ENCODE results near the gene TMPRSS6.
"Not testable (repeated sequence)": the region's sequence is repeated elsewhere in the genome, so short reads cannot be mapped to it uniquely, and the experiment has no call there.

The TMPRSS6 gene

GRCh38 chr22:37088750-37089408, 20.6 kb downstream of the TMPRSS6 start:
- no peak for DNase-seq

- DNase-seq, result no peak
Measured at GRCh38 chr22:37088108-37088605, 21.4 kb downstream of the TMPRSS6 start.

DNA sequence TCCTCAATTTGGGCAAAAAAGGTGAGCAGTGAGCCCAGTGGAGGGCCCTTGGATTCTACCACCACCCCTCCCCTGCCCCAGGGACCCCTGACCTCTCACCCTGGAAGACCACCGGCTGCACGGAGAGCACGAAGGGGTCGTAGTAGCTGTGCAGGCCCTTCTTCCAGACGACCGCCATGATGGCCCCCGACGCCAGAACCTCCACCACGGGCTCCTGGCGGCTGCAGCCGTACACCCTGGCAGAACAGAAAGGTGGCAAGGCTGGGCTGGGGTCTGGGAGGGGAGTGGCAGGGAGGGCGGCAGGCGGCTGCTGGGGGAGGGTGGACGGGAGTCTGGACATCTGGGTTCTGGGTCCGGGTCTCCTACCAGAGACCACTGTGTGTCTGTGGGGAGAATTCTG, 23.3 kb downstream of the TMPRSS6 start:
- DNase-seq, result no peak

- no peak for DNase-seq
Measured at GRCh38 chr22:37084385-37084784, 25.1 kb downstream of the TMPRSS6 start.

DNA sequence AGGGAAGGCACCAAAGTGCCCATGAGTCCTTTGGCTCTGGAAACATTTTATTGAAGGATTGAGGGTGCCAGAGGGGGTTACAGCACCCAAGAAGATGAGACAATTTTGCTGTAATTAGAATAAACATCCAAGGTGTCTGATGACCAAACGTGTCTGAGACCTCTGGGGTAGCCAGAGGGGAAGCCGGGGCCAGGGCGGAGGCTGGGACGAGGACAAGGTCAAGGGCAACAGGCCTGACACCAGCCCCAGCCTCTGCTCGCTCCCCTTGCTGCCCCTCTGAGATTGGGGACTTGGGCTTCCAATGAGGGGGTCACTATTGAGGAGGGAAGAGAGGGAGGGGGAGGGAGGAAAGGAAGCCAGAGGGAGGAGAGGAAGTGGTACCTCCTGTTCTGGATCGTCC, 25.6 kb downstream of the TMPRSS6 start:
- DNase-seq, result no peak

DNA sequence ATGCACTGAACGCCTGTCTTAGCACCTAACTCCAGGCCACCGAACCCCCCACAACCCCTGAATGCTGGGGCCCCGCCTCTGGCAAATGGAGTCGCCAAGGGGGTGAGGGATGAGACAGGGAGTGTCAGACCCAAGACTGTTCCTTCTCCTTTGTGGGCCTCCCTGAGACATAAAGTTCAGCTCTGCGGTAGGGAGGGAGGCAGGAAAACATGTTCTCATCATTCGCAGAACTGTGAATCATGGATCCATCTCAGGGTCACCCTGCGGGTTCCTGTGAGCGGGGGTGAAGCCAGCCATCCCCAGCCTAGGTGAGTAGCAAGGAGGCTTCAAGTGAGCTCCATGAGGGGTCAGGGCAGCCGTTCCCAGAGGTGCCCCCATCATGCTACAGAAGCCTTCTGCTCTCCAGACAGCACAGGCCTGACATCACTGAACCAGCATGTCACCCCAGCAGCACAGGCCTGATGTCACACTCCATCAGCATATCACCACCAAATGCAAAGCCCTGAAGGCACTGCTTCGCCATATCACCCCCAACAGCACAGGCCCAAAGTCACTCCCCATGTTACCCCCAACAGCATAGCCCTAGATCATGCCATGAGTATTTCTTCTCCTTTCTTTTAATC, 27.2 kb downstream of the TMPRSS6 start:
- DNase-seq, result no peak

GRCh38 chr22:37080838-37081237, 28.7 kb downstream of the TMPRSS6 start:
- no peak for DNase-seq

- DNase-seq, result no peak
Measured at GRCh38 chr22:37080438-37080837, 29.1 kb downstream of the TMPRSS6 start.

GRCh38 chr22:37079668-37080171, 29.8 kb downstream of the TMPRSS6 start:
- DNase-seq, result no peak

- DNase-seq, result no peak
Measured at GRCh38 chr22:37079158-37079557, 30.4 kb downstream of the TMPRSS6 start.

DNA sequence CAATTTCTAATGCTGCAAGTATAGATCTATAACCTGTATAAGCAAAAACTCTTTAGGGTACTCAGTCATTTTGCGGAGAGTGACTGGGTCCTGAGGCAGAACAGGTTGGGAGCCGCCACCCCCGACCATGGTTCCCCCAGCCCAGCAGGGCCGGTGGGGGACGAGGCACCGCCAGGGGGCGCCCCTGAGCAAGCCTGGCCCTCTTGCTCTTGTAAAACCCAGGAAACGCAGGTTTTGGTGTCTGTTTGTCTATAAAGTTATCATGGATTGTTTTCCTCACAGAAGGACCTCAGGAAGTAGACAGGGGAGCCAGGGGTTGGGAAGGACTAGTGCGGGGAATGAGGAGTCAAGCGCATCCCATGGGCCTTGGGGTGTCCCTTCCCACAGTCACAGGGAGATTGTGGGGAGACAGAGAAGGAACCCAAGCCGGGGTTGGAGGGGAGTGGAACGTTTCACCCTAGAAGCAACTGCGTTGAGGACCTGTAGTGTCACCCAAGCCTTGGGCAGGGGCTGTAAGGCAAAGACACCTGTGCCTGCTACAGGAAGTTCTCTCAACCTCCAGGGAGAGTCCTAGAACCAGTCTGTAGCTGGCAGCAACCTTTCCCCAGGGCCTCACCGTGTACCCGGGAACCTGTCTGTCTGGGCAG, 31.6 kb downstream of the TMPRSS6 start:
- peak in 28 of 51 donors; percentile 1 to 67 (median 14) for DNase-seq

DNA sequence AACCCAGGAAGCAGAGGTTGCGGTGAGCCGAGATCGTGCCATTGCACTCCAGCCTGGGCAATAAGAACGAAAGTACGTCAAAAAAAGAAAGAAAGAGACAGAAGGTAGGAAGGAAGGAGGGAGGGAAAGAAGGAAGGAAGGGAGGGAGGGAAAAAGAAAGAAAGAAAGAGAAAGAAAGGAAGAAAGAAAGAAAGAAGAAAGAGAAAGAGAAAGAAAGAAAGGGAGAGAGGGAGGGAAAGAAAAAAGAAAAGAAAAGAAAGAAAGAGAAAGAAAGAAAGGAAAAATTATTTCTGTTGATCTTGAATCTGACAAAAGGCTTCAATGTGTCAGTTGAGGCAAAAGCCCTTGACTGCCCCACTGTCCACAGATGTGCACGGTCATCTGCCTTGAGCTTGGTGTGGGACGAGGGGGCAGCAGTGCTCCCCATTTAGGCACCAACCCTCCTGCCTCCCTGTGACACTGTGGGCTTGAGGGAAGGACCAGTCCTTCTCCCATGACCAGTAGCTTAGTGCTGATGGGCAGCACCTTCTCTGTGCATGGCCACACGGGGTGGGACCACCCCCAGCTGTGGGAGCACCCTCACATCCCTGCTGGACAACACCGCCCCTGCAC, 33.6 kb downstream of the TMPRSS6 start:
- DNase-seq, result no peak

DNA sequence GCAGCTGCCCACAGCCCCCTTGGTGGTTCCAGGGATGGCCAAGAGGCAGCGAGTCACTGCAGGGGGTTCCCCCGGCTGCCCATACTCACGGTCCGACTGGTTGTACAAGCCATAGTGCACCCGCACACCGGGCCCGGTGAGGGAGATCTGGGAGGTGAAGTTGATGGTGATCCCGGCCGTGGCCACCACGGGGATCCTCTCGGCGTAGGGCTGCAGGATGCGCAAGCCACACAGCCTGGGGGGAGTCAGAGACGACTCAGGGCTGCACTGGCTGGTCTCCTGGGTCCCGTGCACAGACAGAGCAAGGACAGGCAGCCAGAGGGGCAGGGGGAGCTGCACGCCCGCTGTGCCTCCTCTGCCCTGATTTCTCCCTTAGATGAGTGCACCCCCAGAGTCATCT, 34.5 kb downstream of the TMPRSS6 start:
- no peak for DNase-seq

GRCh38 chr22:37074537-37074936, 35.0 kb downstream of the TMPRSS6 start:
- no peak for DNase-seq

DNA sequence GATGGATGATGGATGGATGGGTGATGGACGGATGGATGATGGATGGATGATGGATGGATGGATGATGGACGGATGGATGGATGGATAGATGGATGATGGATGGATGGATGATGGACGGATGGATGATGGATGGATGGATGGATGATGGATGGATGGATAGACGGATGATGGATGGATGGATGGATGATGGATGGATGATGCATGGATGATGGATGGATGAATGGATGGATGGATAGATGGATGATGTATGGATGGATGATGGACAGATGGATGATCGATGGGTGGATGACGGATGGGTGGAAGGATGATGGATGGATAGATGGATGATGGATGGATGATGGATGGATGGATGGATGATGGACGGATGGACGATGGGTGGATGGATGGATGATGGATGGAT, 36.8 kb downstream of the TMPRSS6 start:
- DNase-seq, result no peak

GRCh38 chr22:37071850-37072592, 37.5 kb downstream of the TMPRSS6 start:
- DNase-seq, result not testable (repeated sequence)

- no peak for DNase-seq
Measured at GRCh38 chr22:37070744-37071143, 38.8 kb downstream of the TMPRSS6 start.

GRCh38 chr22:37070334-37070733, 39.2 kb downstream of the TMPRSS6 start:
- DNase-seq, result no peak

DNA sequence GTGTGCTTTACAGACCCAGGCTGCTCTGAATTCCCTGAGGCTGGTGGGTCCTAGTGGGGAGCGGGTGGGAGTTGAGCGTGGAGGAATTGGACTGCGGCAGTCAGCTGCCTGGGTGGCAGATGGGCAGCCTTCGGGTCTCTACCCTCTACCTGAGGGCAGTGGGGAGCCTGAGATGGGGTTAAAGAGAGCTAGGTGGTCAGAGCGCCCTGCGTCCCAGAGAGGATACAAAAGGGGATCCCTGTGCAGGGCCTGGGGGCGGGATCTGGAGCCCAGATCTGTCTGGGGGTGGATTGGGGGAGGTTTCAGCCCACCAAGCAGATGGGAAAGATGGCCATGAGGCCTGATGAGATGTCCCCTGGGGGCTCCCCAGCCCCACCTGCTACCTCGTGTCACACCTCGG, 39.8 kb downstream of the TMPRSS6 start:
- no peak for DNase-seq

- DNase-seq, result no peak
Measured at GRCh38 chr22:37069319-37069718, 40.2 kb downstream of the TMPRSS6 start.

GRCh38 chr22:37068859-37069258, 40.7 kb downstream of the TMPRSS6 start:
- no peak for DNase-seq

Data from hypothalamus (tissue), 51 donors.